Epithelial cell of esophagus (primary cell): ENCODE measurements around the gene C15orf39.

ENCODE experiments used
- DNase-seq: peaks from one replicate; pipeline ENCODE4 v3.0.0; 2010; ENCODE audit warnings: low read depth
- H3K4me3 ChIP-seq: 2 replicates; pipeline ENCODE4 v1.5.1; 2011; ENCODE audit warnings: mild to moderate bottlenecking, low read length, control low read depth
- TF ChIP-seq, protein P1 (sequence below): IDR thresholded peaks from 2 replicates; pipeline ENCODE4 v1.5.1; 2011; ENCODE audit warnings: low read depth, mild to moderate bottlenecking, low read length, control low read depth, inconsistent platforms; ENCODE audit not compliant: insufficient read depth; ENCODE audit errors: missing control alignments

The C15orf39 gene

GRCh38 chr15:75229191-75230015 lies 27.7 kb downstream of the C15orf39 start:
- no peak for DNase-seq
- no peak overlapping the region for H3K4me3 ChIP-seq
- TF ChIP-seq, protein P1, sequence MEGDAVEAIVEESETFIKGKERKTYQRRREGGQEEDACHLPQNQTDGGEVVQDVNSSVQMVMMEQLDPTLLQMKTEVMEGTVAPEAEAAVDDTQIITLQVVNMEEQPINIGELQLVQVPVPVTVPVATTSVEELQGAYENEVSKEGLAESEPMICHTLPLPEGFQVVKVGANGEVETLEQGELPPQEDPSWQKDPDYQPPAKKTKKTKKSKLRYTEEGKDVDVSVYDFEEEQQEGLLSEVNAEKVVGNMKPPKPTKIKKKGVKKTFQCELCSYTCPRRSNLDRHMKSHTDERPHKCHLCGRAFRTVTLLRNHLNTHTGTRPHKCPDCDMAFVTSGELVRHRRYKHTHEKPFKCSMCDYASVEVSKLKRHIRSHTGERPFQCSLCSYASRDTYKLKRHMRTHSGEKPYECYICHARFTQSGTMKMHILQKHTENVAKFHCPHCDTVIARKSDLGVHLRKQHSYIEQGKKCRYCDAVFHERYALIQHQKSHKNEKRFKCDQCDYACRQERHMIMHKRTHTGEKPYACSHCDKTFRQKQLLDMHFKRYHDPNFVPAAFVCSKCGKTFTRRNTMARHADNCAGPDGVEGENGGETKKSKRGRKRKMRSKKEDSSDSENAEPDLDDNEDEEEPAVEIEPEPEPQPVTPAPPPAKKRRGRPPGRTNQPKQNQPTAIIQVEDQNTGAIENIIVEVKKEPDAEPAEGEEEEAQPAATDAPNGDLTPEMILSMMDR = no peak

- TF ChIP-seq, protein P1 = no peak
- H3K4me3 ChIP-seq = no peak overlapping the region
- no peak for DNase-seq
Measured at GRCh38 chr15:75230016-75230343, 28.3 kb downstream of the C15orf39 start.

GRCh38 chr15:75230551-75231371 lies 29.1 kb downstream of the C15orf39 start:
- no peak overlapping the region for H3K4me3 ChIP-seq
- no peak for DNase-seq
- TF ChIP-seq, protein P1 = no peak

GRCh38 chr15:75231836-75232235 lies 30.2 kb downstream of the C15orf39 start:
- H3K4me3 ChIP-seq = no peak overlapping the region
- TF ChIP-seq, protein P1 = no peak
- DNase-seq = no peak

- no peak for DNase-seq
- no peak overlapping the region for H3K4me3 ChIP-seq
- TF ChIP-seq, protein P1 = no peak
Measured at GRCh38 chr15:75232252-75232813, 30.7 kb downstream of the C15orf39 start.

- TF ChIP-seq, protein P1 = no peak
- DNase-seq = no peak
- H3K4me3 ChIP-seq = no peak overlapping the region
Measured at GRCh38 chr15:75232826-75233503, 31.3 kb downstream of the C15orf39 start.
